ENCODE measurements around the gene SLC52A1.
"Not testable (repeated sequence)": the region's sequence is repeated elsewhere in the genome, so short reads cannot be mapped to it uniquely, and the experiment has no call there.

Gene SLC52A1

DNA sequence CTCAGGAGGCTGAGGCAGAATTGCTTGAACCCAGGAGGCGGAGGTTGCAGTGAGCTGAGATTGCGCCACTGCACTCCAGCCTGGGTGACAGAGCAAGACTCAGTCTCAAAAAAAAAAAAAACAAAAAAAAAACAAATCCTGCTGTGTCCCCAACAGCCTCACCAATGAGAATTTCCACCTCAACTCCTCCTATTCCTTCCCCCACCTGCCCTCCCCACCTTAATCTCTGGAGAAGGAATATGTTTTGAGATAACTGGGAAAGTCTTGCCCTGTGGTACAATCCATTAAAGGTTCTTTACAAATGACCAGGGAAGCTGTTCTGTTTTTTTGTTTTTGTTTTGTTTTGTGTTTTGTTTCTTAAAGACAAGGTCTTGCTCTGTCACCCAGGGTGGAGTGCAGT lies 5.1 kb downstream of the SLC52A1 start:
- not testable (repeated sequence) for ATAC-seq

DNA sequence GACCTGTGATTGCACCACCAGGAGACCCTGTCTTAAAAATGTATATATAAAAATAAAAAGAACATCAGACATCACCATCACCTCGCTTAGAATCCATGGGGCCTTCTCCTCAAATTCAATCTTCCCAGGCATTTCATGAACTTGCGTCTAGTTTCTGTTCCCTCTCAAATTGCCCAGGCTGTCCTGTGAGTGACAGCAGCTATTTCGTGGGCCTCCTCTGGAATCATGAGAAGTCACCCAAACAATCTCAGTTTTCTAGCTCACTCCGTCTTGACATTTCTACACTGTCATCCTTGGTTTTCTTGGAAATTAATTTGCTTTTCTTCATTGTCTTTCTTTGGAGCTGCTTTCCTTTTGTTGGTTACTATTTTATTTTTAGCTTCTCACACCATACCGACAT lies 7.3 kb downstream of the SLC52A1 start:
- no peak for ATAC-seq

DNA sequence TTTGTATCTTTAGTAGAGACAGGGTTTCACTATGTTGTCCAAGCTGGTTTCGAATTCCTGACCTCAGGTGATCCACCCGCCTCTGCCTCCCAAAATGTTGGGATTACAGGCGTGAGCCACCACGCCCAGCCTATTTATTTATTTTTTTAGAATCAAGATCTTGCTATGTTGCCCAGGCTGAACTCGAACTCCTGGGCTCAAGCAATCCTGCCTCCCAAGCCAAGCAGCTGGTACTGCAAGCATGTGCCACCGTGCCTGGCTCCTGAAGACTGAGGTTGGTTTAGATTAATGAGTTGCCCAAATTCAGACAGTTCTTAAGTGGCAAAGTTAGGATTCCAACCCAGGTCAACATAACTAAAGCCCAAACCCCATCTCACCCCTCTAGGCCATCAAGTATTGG lies 7.9 kb downstream of the SLC52A1 start:
- ATAC-seq = no peak

DNA sequence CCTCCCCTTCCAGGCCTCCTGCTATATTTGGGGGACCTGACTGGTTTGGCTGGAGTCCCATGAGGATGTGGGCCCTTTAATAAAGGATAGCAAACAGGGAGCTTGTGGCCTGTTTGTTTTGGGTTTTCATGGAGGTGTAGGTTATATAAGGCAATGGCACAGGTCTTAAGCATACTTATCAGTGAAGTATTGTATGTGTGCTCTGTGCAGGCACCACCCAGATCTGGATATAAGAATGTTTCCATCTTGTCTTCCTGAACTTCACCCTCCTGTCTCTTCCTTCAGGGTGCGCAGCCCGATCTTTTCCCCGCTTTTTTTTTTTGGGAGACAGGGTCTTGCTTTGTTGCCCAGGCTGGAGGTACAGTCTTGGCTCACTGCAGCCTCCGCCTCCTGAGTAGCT lies 10.6 kb downstream of the SLC52A1 start:
- no peak for ATAC-seq

DNA sequence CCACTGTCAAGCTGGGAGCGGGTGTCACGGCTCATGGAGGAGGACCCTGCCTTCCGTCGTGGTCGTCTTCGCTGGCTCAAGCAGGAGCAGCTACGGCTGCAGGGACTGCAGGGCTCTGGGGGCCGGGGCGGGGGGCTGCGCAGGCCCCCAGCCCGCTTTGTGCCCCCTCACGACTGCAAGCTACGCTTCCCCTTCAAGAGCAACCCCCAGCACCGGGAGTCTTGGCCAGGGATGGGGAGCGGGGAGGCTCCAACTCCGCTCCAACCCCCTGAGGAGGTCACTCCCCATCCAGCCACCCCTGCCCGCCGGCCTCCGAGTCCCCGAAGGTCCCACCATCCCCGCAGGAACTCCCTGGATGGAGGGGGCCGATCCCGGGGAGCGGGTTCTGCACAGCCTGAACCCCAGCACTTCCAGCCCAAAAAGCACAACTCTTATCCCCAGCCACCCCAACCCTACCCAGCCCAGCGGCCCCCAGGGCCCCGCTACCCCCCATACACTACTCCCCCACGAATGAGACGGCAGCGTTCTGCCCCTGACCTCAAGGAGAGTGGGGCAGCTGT lies 11.6 kb downstream of the SLC52A1 start:
- no peak for ATAC-seq

DNA sequence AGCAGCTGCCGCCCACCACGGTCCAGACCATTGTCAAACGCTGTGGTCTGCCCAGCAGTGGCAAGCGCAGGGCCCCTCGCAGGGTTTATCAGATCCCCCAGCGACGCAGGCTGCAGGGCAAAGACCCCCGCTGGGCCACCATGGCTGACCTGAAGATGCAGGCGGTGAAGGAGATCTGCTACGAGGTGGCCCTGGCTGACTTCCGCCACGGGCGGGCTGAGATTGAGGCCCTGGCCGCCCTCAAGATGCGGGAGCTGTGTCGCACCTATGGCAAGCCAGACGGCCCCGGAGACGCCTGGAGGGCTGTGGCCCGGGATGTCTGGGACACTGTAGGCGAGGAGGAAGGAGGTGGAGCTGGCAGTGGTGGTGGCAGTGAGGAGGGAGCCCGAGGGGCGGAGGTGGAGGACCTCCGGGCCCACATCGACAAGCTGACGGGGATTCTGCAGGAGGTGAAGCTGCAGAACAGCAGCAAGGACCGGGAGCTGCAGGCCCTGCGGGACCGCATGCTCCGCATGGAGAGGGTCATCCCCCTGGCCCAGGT lies 13.0 kb downstream of the SLC52A1 start:
- no peak for ATAC-seq

DNA sequence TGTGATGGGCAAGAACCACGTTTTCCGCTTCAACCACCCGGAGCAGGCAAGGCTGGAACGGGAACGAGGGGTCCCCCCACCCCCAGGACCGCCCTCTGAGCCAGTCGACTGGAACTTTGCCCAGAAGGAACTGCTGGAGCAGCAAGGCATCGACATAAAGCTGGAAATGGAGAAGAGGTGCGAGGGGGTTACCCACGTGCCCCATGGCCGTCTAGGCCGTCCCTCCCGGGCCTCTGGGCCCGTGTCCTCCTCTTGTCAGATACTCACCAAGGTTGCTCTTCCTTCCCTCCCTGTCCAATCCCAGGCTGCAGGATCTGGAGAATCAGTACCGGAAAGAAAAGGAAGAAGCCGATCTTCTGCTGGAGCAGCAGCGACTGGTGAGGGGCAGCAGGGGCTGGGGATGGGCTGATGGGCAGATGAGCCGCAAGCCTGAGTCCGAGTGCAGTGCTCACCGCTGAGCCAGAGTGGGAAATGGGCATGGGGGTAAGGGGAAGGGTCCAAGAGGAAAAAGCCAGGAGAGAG lies 14.7 kb downstream of the SLC52A1 start:
- no peak for ATAC-seq

DNA sequence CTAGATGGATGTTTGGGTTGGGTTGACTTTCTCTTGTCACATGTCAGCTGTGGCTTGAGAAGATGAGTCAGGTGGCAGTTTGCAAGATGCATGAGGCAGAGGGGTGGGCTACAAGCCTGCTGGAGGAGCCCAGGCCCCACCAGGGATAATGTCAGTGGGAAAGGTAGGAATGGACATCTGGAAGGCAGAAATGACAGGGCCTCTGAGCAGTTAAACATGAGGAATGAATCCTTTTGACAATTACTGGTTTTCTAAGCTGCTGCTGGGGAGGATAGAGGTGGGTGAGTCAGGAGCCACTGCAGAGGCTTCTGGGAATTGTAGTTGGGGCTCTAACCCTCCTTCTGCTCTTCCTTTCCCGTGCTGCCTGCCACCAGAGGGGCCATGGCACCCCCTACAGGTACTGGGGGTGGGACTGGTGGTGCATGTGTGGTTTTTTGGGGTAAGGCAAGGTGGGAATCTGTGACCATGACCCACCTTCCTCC lies 15.7 kb downstream of the SLC52A1 start:
- peak; percentile 90 to 91 for ATAC-seq

DNA sequence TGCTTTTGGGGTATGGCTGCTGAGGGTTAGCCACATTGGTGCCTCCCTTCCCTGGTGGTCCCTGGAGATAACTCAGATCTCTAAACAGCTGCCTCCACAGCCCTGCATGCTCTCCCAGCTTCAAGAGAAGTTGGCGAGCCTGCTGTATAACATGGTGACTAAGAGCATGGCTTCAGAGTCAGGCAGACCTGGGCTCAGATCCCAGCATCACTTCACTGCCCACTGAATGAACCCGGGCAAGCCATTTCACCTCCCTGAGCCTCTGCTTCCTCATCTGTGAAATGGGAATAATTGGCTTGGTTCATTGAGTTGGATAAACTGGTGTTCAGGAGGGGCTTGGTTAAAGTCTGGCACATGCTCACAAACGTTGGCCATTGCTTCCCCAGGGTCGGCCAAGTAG lies 20.9 kb downstream of the SLC52A1 start:
- no peak for ATAC-seq

DNA sequence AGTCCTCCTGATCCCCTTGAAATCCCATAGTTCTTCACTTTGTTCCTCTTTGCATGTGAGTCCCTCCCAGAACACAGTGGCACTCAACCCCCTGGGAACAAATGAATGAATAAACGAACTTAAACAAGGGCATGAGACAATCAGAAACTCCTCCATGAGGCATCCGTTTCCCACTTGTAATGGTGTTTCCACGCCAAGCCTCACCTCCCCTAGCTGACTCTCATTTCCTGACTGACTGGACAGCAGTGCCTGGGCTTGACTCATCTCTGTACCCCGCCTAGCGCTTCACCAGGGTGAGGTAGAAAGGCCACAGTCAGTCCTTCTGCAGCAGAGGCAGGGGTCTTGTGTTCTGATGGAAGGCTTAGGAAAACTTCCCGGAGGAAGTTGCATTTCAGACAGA lies 23.3 kb downstream of the SLC52A1 start:
- ATAC-seq = peak; percentile 55 to 76

DNA sequence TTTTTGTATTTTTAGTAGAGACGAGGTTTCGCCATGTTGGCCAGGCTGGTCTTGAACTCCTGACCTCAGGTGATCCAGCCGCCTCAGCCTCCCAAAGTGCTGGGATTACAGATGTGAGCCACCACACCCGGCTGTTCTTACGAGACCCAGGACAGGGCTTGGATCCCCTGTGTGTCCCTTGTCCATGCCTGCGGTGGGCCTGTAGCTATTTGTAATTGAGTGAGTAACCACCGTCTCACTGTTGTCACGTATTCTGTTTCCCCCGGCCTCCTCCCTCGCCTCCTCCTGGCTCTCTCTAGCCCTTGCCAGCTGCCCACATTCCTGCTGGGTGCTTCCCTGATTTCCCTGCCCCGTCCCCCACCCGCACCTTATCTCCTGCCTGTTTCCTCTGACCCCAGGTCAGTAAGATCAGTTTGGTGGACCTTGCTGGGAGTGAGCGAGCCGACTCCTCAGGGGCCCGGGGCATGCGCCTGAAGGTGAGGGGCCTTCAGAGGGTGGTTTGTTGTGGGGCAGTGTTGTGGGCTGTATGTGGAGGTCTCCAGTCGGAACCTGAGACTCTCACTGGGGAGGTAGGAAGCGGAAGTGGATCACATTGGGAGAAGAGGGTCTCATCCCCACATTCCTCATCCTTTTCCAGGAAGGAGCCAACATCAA lies 31.9 kb downstream of the SLC52A1 start:
- no peak for ATAC-seq

DNA sequence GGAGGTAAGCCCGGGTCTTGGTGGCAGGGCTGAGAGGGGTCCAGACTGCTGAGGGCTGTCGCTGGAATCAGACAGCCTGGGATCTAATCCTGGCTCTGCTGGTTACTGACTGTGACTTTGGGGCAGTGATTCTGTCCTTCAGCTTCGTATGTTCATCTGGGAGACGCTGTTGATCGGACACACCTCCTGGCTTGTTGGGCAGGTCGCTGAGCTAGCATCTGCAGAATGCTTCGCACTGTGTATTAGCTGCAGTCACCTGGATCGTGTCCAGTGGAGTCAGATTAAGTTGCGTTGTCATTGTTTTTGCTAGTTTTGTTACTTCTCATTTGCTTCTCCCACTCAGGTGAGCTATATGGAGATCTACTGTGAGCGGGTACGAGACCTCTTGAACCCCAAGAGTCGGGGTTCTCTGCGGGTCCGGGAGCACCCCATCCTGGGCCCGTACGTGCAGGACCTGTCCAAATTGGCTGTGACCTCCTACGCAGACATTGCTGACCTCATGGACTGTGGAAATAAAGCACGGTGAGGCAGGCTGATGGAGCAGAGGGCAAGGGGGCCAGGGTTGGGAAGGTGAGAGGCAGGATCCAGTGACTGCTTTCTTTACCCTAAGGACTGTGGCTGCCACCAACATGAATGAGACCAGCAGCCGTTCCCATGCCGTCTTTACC lies 33.0 kb downstream of the SLC52A1 start:
- ATAC-seq = no peak

DNA sequence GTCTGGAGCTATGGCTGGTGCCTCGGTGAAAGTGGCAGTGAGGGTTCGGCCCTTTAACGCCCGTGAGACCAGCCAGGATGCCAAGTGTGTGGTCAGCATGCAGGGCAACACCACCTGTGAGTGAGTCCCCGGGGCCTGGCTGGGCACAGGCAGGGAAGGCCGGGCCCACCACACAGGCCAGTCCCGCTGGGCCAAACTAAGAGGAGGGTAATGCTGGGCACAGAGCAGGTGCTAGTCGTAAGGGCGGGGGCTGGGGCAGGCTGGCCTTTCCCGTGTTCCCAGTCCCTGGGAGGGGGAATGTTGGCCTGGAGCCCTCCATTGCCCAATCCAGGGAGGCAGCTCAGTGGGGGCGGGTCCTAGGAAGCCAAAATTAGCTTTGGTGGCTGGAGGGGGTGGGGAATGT lies 35.0 kb downstream of the SLC52A1 start:
- ATAC-seq = no peak

DNA sequence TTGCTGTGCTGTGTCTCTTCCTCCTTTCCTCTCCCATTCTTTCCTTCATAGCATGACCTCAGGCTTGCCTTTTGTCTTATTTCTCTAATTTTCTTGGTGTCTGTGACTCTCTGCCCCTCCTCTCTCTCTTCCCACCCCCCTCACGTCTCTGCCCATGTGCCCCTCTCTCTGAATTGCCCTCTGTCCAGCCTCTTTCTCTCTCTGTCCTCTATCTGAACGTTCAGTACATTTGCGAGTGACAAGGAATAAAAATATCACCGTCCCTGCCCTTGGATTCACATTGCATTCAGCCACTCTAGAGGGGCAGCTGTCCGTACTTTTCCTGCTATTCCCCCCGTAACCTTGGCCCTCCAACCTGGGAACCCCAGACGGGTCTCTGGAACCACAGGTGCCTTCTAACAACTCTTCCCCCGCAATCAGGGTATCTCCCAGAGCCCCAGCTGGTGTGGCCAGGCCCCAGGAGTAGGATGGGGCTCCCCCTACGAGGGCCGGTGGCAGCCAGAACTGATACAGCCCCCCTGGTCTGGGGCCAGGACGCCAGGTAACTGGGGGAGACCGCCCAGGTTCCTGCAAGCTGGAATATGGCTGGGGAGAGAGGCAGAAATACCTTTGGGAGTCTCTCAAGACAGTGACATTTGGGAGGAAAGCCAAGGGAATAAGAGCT lies 35.7 kb downstream of the SLC52A1 start:
- no peak for ATAC-seq

DNA sequence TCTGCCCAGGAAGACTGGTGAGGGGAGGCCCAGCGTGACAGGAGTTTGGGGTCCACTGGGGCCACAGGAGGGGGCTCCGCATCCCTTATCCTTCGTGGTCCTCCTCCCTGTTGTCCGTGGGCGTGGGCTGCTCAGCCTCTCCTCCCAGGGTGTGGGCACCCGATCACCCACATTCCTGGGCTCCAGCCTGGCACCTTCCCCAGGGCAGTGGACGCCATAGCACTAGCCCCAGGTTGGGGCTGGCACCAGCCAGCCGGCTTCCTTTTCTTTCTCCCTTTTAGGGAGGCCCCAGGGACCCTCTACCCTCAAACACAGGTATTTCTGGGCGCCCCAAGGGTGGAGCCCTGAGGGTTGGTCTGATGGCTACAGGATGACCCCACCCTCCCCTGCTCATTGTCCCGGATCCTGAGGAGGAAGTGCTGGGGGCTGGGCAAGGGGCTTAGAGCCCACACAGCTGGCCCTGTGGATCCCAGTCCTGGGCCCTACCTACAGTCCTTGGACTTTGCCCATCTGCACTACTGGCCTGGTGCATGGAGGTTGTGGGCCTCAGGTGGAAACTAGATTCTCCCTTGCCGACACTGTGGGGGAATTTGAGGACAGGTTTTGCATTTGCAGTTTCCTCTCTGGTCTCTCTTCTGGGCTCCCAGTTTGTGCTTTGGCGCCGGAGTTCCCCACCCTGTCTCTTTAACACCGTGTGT lies 36.3 kb downstream of the SLC52A1 start:
- no peak for ATAC-seq

DNA sequence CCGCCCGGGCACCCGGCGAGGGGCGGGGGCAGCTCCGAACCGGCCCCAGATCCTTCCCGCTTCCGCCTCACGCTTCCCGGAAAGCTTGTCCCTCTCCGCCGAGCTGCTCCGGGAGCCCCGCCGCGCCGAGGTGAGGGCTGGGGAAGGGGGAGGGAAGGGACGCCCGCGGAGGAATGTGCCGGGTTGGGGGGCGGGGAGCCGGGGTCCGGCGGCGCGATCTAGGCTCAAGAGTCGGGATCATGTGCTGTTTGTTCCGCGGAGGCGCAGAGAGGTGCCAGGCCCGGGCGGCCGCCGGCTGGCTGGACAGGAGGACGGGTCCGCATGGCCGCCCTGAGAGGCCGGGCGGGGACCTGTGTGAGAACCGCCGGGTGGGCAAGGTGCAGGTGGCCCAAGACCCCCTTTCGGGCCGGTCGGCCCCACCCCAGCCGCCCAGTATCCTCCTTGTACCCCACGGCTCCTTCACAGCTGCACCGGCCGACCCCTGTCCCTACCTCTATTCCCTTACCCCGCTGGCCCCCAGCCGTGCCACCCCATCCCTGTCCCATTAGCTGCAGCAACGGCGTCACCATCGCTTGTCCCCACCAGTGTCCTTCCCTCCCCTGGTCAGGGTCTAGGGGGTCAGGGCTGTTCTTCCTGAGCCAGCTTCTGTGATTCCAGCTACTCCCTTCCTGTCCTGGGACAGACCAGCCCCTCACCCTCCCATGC lies 37.0 kb downstream of the SLC52A1 start:
- peak; percentile 1 to 4 for ATAC-seq

DNA sequence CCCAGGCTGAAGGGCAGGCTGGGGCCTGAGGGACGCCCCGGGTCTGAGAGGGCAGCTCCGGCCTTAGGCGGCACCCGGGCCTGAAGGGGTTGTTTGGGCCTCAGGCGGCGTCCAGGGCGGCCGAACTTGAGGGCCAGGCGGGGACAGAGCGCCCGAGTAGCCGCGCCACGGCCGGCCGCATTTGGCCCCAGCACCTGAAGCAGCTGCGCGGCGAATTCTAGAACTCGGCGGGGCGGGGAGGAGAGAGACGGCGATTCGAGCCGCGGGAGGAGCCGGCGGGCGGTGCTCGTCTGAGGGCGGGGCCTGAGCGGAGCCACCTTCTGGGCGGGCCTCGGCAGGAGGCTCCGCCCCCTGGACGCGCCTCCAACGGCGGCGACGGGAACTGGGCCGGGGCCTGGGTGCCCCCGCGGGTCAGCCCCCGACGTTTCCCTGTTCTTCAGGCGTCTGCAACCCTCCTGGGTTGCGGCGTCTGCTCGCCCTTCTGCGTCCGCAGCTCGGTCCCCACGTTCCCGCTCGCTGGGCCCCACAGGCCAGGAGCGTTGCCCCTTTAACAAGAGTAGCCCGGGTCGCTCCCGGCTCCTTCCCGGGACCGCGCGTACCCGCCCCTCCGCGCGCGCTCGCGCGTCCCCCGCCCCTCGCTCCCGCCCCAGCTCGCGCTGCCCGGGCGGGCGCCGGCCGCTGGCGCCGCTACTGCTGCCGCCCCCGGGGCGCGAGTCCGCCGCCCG lies 37.8 kb downstream of the SLC52A1 start, which contains the start of the genes INCA1 and KIF1C:
Gene INCA1, minus strand, starts transcription at position 221 of the 725 bp plus-strand sequence. CDS start 3,085 bp downstream, outside the sequence.
Gene KIF1C, plus strand, starts transcription at position 649 of the 725 bp plus-strand sequence. CDS start 2,297 bp downstream, outside the sequence.
- peak; percentile 93 to 95 for ATAC-seq

DNA sequence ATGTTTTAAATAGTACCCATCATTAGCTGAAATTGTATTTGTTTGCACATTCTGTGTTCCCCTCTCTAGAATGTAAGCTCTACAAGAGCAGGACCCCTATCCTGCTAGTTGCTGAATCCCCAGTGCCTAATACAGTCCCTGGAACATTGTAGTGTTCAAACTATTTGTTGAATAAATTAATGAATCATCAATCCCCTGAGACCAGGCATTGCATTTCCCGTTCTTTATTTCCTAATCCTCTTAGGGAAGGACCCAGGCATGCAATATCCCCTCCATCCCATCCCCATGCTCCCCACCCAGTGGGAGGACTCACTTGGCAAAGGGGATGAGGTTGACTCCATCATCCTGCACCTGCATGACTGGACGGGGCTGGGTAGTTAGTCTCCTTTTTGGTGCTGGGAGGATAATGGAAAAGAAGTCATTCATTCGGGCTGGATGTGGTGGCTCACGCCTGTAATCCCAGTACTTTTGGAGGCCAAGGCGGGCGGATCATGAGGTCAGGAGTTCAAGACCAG lies 41.1 kb downstream of the SLC52A1 start:
- no peak for ATAC-seq

DNA sequence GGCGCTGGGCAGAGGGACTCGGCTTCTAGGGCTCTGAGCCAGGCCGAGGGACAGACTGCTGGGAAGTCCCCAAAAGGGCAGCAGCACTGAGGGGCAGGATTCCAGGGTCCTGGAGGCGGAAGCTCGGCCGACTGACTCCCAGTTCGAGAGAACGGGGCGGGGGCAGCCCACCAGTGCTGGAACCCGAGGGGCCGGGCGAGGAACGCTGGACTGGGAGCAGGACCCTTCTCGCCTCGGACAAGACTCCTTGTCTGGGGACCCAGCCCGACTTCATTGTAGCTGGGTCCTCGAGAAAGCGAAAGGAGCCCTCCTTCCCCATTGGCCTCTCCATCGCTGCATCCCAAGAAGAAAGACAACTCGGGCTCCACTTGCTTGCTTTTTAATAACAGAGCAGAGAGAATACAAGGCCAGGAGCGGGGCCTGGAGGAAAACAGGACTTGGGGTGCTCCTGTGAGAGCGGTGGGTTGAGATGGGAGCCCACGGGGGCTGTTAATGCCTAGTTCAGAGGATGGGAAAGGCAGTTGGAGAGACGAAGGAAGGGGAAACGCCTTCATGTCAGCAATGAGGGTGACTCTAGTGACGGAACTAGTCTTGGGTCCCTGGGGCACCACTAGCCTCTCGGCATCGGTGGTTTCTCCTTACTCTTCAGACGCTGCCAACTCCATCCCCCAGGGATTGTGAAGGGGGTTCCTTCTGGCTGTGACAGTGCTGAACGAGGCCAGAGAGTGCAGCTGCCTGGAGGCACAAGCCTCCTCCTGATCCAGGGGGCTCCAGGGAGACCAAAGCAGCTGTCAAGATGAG lies 47.3 kb downstream of the SLC52A1 start:
- peak in 1 of 2 donors; percentile 8 for ATAC-seq

All from activated CD4-positive, CD25-positive, alpha-beta regulatory T cell treated with anti-CD3 and anti-CD28 coated beads, Interleukin-2, amount 50 U/mL, for 24 hours (primary cell).